IPS-18a (cell line): ENCODE measurements around the gene ZNF280A.
"Not testable (repeated sequence)": the region's sequence is repeated elsewhere in the genome, so short reads cannot be mapped to it uniquely, and the experiment has no call there.

ENCODE experiments used
- H3K27ac ChIP-seq: one replicate; pipeline ENCODE4 v1.5.1; 2013; ENCODE audit warnings: low read length
- H3K27me3 ChIP-seq: one replicate; pipeline ENCODE4 v1.6.1; 2013; ENCODE audit warnings: mild to moderate bottlenecking, low read length; ENCODE audit not compliant: control insufficient read depth, insufficient read depth
- H3K36me3 ChIP-seq: one replicate; pipeline ENCODE4 v1.6.1; 2013; ENCODE audit warnings: low read depth, low read length; ENCODE audit not compliant: control insufficient read depth
- H3K4me1 ChIP-seq: one replicate; pipeline ENCODE4 v1.6.1; 2013; ENCODE audit warnings: low read depth, low read length; ENCODE audit not compliant: control insufficient read depth
- H3K4me3 ChIP-seq: one replicate; pipeline ENCODE4 v1.5.1; 2013; ENCODE audit warnings: low read length
- H3K9ac ChIP-seq: one replicate; pipeline ENCODE4 v1.6.1; 2013; ENCODE audit warnings: mild to moderate bottlenecking, low read length, moderate library complexity
- H3K9me3 ChIP-seq: one replicate; pipeline ENCODE4 v1.6.1; 2013; ENCODE audit warnings: low read depth, low read length; ENCODE audit not compliant: control insufficient read depth

ZNF280A gene

GRCh38 chr22:22479116-22479515, 41.0 kb downstream of the ZNF280A start:
- peaks cover 23% of the 10 kb centered on the region for H3K27me3 ChIP-seq
- H3K4me1 ChIP-seq, result peaks cover 7% of the 10 kb centered on the region
- H3K4me3 ChIP-seq, result no peak overlapping the region
- H3K27ac ChIP-seq, result no peak overlapping the region
- H3K9ac ChIP-seq, result no peak overlapping the region
- H3K9me3 ChIP-seq, result no peaks in the 10 kb centered on the region
- no peaks in the 10 kb centered on the region for H3K36me3 ChIP-seq

GRCh38 chr22:22478470-22478869, 41.6 kb downstream of the ZNF280A start:
- no peaks in the 10 kb centered on the region for H3K36me3 ChIP-seq
- no peak overlapping the region for H3K27ac ChIP-seq
- H3K9me3 ChIP-seq, result no peaks in the 10 kb centered on the region
- no peak overlapping the region for H3K4me3 ChIP-seq
- H3K4me1 ChIP-seq, result peaks cover 7% of the 10 kb centered on the region
- peaks cover 23% of the 10 kb centered on the region for H3K27me3 ChIP-seq
- no peak overlapping the region for H3K9ac ChIP-seq

GRCh38 chr22:22474733-22475132, 45.3 kb downstream of the ZNF280A start:
- Histone ChIP-seq H3K4me1 (peaks cover 7% of the 10 kb centered on the region), H3K36me3 (no peaks in the 10 kb centered on the region), H3K4me3 (no peak overlapping the region), H3K27me3 (peaks cover 22% of the 10 kb centered on the region), H3K9me3 (peaks cover 2% of the 10 kb centered on the region), H3K27ac (no peak overlapping the region), H3K9ac (no peak overlapping the region)

GRCh38 chr22:22471104-22471503, 49.0 kb downstream of the ZNF280A start:
- H3K9ac ChIP-seq, H3K36me3 ChIP-seq, H3K27ac ChIP-seq, H3K9me3 ChIP-seq, H3K4me1 ChIP-seq, H3K4me3 ChIP-seq: not testable (repeated sequence)
- peaks cover 25% of the 10 kb centered on the region for H3K27me3 ChIP-seq

- Histone ChIP-seq H3K36me3 (no peaks in the 10 kb centered on the region), H3K9ac (no peak overlapping the region), H3K9me3 (peaks cover 8% of the 10 kb centered on the region), H3K27me3 (peaks cover 39% of the 10 kb centered on the region), H3K4me3 (no peak overlapping the region), H3K4me1 (peaks cover 2% of the 10 kb centered on the region), H3K27ac (no peak overlapping the region)
Observed at GRCh38 chr22:22469527-22469926, 50.5 kb downstream of the ZNF280A start.

- not testable (repeated sequence) for H3K4me1 ChIP-seq, H3K4me3 ChIP-seq, H3K36me3 ChIP-seq, H3K9ac ChIP-seq, H3K9me3 ChIP-seq, H3K27ac ChIP-seq
- H3K27me3 ChIP-seq, result peaks cover 45% of the 10 kb centered on the region
Observed at GRCh38 chr22:22468794-22469469, 51.1 kb downstream of the ZNF280A start.

- Histone ChIP-seq H3K27ac (no peak overlapping the region), H3K4me3 (no peak overlapping the region), H3K9me3 (peaks cover 8% of the 10 kb centered on the region), H3K27me3 (peaks cover 62% of the 10 kb centered on the region), H3K4me1 (no peaks in the 10 kb centered on the region), H3K36me3 (no peaks in the 10 kb centered on the region), H3K9ac (no peak overlapping the region)
Observed at GRCh38 chr22:22467112-22467511, 53.0 kb downstream of the ZNF280A start.

- H3K27ac ChIP-seq, result no peak overlapping the region
- no peak overlapping the region for H3K9ac ChIP-seq
- no peaks in the 10 kb centered on the region for H3K36me3 ChIP-seq
- H3K27me3 ChIP-seq, result peaks cover 62% of the 10 kb centered on the region
- no peaks in the 10 kb centered on the region for H3K4me1 ChIP-seq
- H3K9me3 ChIP-seq, result peaks cover 8% of the 10 kb centered on the region
- no peak overlapping the region for H3K4me3 ChIP-seq
Observed at GRCh38 chr22:22465782-22466181, 54.3 kb downstream of the ZNF280A start.

GRCh38 chr22:22465094-22465602, 54.9 kb downstream of the ZNF280A start:
- H3K27ac ChIP-seq, result no peak overlapping the region

GRCh38 chr22:22464541-22465054, 55.5 kb downstream of the ZNF280A start:
- Histone ChIP-seq H3K27me3 (peaks cover 63% of the 10 kb centered on the region), H3K4me3 (no peak overlapping the region), H3K9me3 (peaks cover 10% of the 10 kb centered on the region), H3K27ac (no peak overlapping the region), H3K36me3 (no peaks in the 10 kb centered on the region), H3K4me1 (no peaks in the 10 kb centered on the region), H3K9ac (no peak overlapping the region)

More at GRCh38 chr22:22465094-22465602, 54.9 kb downstream of the ZNF280A start:
- H3K4me1 ChIP-seq, result no peaks in the 10 kb centered on the region
- H3K36me3 ChIP-seq, result no peaks in the 10 kb centered on the region
- peaks cover 9% of the 10 kb centered on the region for H3K9me3 ChIP-seq
- no peak overlapping the region for H3K9ac ChIP-seq
- H3K27me3 ChIP-seq, result peaks cover 63% of the 10 kb centered on the region
- H3K4me3 ChIP-seq, result no peak overlapping the region

- H3K4me3 ChIP-seq, result no peak overlapping the region
- H3K27ac ChIP-seq, result no peak overlapping the region
- no peak overlapping the region for H3K9ac ChIP-seq
- H3K27me3 ChIP-seq, result peaks cover 63% of the 10 kb centered on the region
- H3K36me3 ChIP-seq, result no peaks in the 10 kb centered on the region
- peaks cover 12% of the 10 kb centered on the region for H3K9me3 ChIP-seq
- no peaks in the 10 kb centered on the region for H3K4me1 ChIP-seq
Observed at GRCh38 chr22:22463855-22464540, 56.1 kb downstream of the ZNF280A start.
